ENCODE results near the gene FAM185A. TPM values are rescaled to one million over a fixed set of nuclear protein-coding genes. Genes with fewer than 3 reads are reported as not detected.

The FAM185A gene
- total and polyA plus RNA-seq, 5 donors = 4.2 to 7.5 (median 6.3) TPM

GRCh38 chr7:102849079-102849478 is 100.3 kb downstream of the FAM185A start:
- WGBS = 74% methylated on average over 5 of the region's 5 CpGs
- DNase-seq (no peak), ATAC-seq (no peak)
- Histone ChIP-seq H3K4me1 (ENCODE audit: control insufficient read depth, insufficient read depth, low read length) (no peaks in the 10 kb centered on the region), H3K27me3 (ENCODE audit: control insufficient read depth, insufficient read depth) (no peaks in the 10 kb centered on the region), H3K4me3 (ENCODE audit: low read length) (no peak overlapping the region), H3K9me3 (ENCODE audit: control insufficient read depth, low read length) (no peaks in the 10 kb centered on the region), H3K27ac (ENCODE audit: low read length) (no peak overlapping the region)
- intact Hi-C loops (cut with DNase I) = no loop called here

- Histone ChIP-seq H3K27me3 (ENCODE audit: control insufficient read depth, insufficient read depth) (no peaks in the 10 kb centered on the region), H3K27ac (ENCODE audit: low read length) (no peak overlapping the region), H3K9me3 (ENCODE audit: control insufficient read depth, low read length) (no peaks in the 10 kb centered on the region), H3K4me1 (ENCODE audit: control insufficient read depth, insufficient read depth, low read length) (no peaks in the 10 kb centered on the region), H3K4me3 (ENCODE audit: low read length) (no peak overlapping the region)
- WGBS = 73% methylated on average over 3 of the region's 3 CpGs
- ATAC-seq (no peak), DNase-seq (no peak)
- intact Hi-C loops (cut with DNase I) = no loop called here
Measured at GRCh38 chr7:102849538-102849937, 100.7 kb downstream of the FAM185A start.

DNA sequence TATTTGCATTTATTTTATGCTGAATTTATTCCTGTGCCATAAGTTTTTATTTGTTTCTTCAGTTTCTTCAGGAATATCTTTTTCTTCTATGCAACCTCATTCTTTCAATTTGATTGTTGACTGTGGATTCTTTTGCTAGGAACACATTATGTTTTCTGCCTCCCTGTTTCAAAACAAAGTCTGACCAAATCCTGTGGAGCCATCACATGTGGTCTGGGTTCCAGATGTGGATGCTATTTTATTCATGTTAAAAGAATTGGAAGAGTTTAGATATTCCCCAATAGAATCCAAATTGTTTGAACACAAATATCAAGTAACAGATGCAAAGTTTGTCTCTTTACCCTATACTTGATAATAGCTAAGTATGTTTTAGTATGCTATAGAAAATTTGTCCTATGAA is 107.2 kb downstream of the FAM185A start:
- peaks cover 2% of the 10 kb centered on the region for H3K4me1 ChIP-seq (ENCODE audit: control insufficient read depth, insufficient read depth, low read length)
- ATAC-seq = no peak
- no peaks in the 10 kb centered on the region for H3K27me3 ChIP-seq (ENCODE audit: control insufficient read depth, insufficient read depth)
- DNase-seq = no peak
- H3K27ac ChIP-seq (ENCODE audit: low read length) = no peak overlapping the region
- H3K9me3 ChIP-seq (ENCODE audit: control insufficient read depth, low read length) = no peaks in the 10 kb centered on the region
- intact Hi-C loops (cut with DNase I) = no loop called here
- no peak overlapping the region for H3K4me3 ChIP-seq (ENCODE audit: low read length)

Other genes starting within 250 kb of the FAM185A start
- 10 to 100 TPM in 2 of 4 donors, 1 to 10 TPM in 2; 3.8 to 12.8 (median 9.4) TPM for gene RASA4B, start 231.2 kb upstream of the FAM185A start, total RNA-seq
- 5.8 TPM for gene RASA4B, start 231.2 kb upstream of the FAM185A start, polyA plus RNA-seq
- 1 to 10 TPM; 3.4 to 8.3 (median 7.2) TPM for gene UPK3BL2, start 205.3 kb upstream of the FAM185A start, total RNA-seq
- gene UPK3BL2, start 205.3 kb upstream of the FAM185A start, polyA plus RNA-seq = 2.7 TPM
- gene SPDYE2, start 197.8 kb upstream of the FAM185A start, total RNA-seq = not detected
- 0.09 TPM for gene SPDYE2, start 197.8 kb upstream of the FAM185A start, polyA plus RNA-seq
- gene POLR2J3, start 176.4 kb upstream of the FAM185A start, total RNA-seq = 10 to 100 TPM; 10.2 to 17.3 (median 12.3) TPM
- 54.8 TPM for gene POLR2J3, start 176.4 kb upstream of the FAM185A start, polyA plus RNA-seq
- gene RASA4, start 132.2 kb upstream of the FAM185A start, total RNA-seq = 10 to 100 TPM; 10.5 to 27.2 (median 22.7) TPM
- gene RASA4, start 132.2 kb upstream of the FAM185A start, polyA plus RNA-seq = 14.2 TPM
- gene UPK3BL1, start 106.2 kb upstream of the FAM185A start, total RNA-seq = 10 to 100 TPM in 2 of 4 donors, 1 to 10 TPM in 2; 5.1 to 22.6 (median 9.9) TPM
- gene UPK3BL1, start 106.2 kb upstream of the FAM185A start, polyA plus RNA-seq = 24.2 TPM
- gene SPDYE2B, start 98.7 kb upstream of the FAM185A start, total RNA-seq = not detected
- not detected for gene SPDYE2B, start 98.7 kb upstream of the FAM185A start, polyA plus RNA-seq
- 1 to 10 TPM; 3.5 to 5.1 (median 4.1) TPM for gene POLR2J2, start 77.3 kb upstream of the FAM185A start, total RNA-seq
- 2.8 TPM for gene POLR2J2, start 77.3 kb upstream of the FAM185A start, polyA plus RNA-seq
- 1 to 10 TPM; 3.0 to 6.7 (median 4.9) TPM for gene LRRC17, start 164.0 kb downstream of the FAM185A start, total RNA-seq
- 6.2 TPM for gene LRRC17, start 164.0 kb downstream of the FAM185A start, polyA plus RNA-seq

Measured in right cardiac atrium (tissue), 5 donors.